ENCODE data around the gene MAST1. TPM values are rescaled to one million over a fixed set of nuclear protein-coding genes. Genes with fewer than 3 reads are reported as not detected.

Gene MAST1
- total RNA-seq, 1 donor from 2014 or later: 6.5 TPM

- Mint-ChIP-seq H3K27me3 (ENCODE audit: low read depth) (no peaks in the 10 kb centered on the region), H3K27ac (no peak overlapping the region), H3K9me3 (no peaks in the 10 kb centered on the region), H3K36me3 (ENCODE audit: low read depth) (no peaks in the 10 kb centered on the region), H3K4me1 (ENCODE audit: low read depth) (no peaks in the 10 kb centered on the region), H3K4me3 (ENCODE audit: low read depth) (no peak overlapping the region)
- intact Hi-C loops (cut with micrococcal nuclease): no loop called here
- DNase-seq (ENCODE audit: low spot score): no peak
Measured at GRCh38 chr19:12858041-12858928, 20.0 kb downstream of the MAST1 start.

GRCh38 chr19:12859546-12859945 is 21.2 kb downstream of the MAST1 start:
- Mint-ChIP-seq H3K4me1 (ENCODE audit: low read depth) (no peaks in the 10 kb centered on the region), H3K36me3 (ENCODE audit: low read depth) (no peaks in the 10 kb centered on the region), H3K9me3 (no peaks in the 10 kb centered on the region), H3K27me3 (ENCODE audit: low read depth) (no peaks in the 10 kb centered on the region), H3K27ac (no peak overlapping the region), H3K4me3 (ENCODE audit: low read depth) (no peak overlapping the region)
- intact Hi-C loops (cut with micrococcal nuclease): no loop called here
- DNase-seq (ENCODE audit: low spot score): no peak

GRCh38 chr19:12864143-12864542 is 25.8 kb downstream of the MAST1 start:
- H3K9me3 Mint-ChIP-seq: no peaks in the 10 kb centered on the region
- H3K4me3 Mint-ChIP-seq (ENCODE audit: low read depth): no peak overlapping the region
- no peak overlapping the region for H3K27ac Mint-ChIP-seq
- no peaks in the 10 kb centered on the region for H3K36me3 Mint-ChIP-seq (ENCODE audit: low read depth)
- intact Hi-C loops (cut with micrococcal nuclease): no loop called here
- H3K4me1 Mint-ChIP-seq (ENCODE audit: low read depth): peaks cover 9% of the 10 kb centered on the region
- H3K27me3 Mint-ChIP-seq (ENCODE audit: low read depth): no peaks in the 10 kb centered on the region
- DNase-seq (ENCODE audit: low spot score): no peak

- Mint-ChIP-seq H3K27ac (no peak overlapping the region), H3K36me3 (ENCODE audit: low read depth) (no peaks in the 10 kb centered on the region), H3K27me3 (ENCODE audit: low read depth) (no peaks in the 10 kb centered on the region), H3K4me1 (ENCODE audit: low read depth) (peaks cover 9% of the 10 kb centered on the region), H3K4me3 (ENCODE audit: low read depth) (no peak overlapping the region), H3K9me3 (no peaks in the 10 kb centered on the region)
- DNase-seq (ENCODE audit: low spot score): no peak
- intact Hi-C loops (cut with micrococcal nuclease): no loop called here
Measured at GRCh38 chr19:12864721-12865715, 26.7 kb downstream of the MAST1 start.

GRCh38 chr19:12865746-12866415 is 27.6 kb downstream of the MAST1 start:
- Mint-ChIP-seq H3K4me1 (ENCODE audit: low read depth) (peaks cover 9% of the 10 kb centered on the region), H3K27ac (no peak overlapping the region), H3K9me3 (no peaks in the 10 kb centered on the region), H3K36me3 (ENCODE audit: low read depth) (no peaks in the 10 kb centered on the region), H3K27me3 (ENCODE audit: low read depth) (no peaks in the 10 kb centered on the region), H3K4me3 (ENCODE audit: low read depth) (peak overlapping the region; percentile 24)
- no peak for DNase-seq (ENCODE audit: low spot score)
- intact Hi-C loops (cut with micrococcal nuclease): no loop called here

- no peaks in the 10 kb centered on the region for H3K9me3 Mint-ChIP-seq
- H3K27me3 Mint-ChIP-seq (ENCODE audit: low read depth): no peaks in the 10 kb centered on the region
- intact Hi-C loops (cut with micrococcal nuclease): no loop called here
- no peak for DNase-seq (ENCODE audit: low spot score)
- no peaks in the 10 kb centered on the region for H3K36me3 Mint-ChIP-seq (ENCODE audit: low read depth)
- H3K4me1 Mint-ChIP-seq (ENCODE audit: low read depth): peaks cover 9% of the 10 kb centered on the region
- no peak overlapping the region for H3K27ac Mint-ChIP-seq
- H3K4me3 Mint-ChIP-seq (ENCODE audit: low read depth): peak overlapping the region; percentile 24
Measured at GRCh38 chr19:12866416-12867119, 28.3 kb downstream of the MAST1 start.

- intact Hi-C loops (cut with micrococcal nuclease): no loop called here
- Mint-ChIP-seq H3K36me3 (ENCODE audit: low read depth) (peaks cover 7% of the 10 kb centered on the region), H3K4me1 (ENCODE audit: low read depth) (peaks cover 9% of the 10 kb centered on the region), H3K27me3 (ENCODE audit: low read depth) (no peaks in the 10 kb centered on the region), H3K4me3 (ENCODE audit: low read depth) (peak overlapping the region; percentile 69), H3K9me3 (no peaks in the 10 kb centered on the region), H3K27ac (peak overlapping the region; percentile 30)
- DNase-seq (ENCODE audit: low spot score): peak; percentile 73
Measured at GRCh38 chr19:12867120-12868099, 29.1 kb downstream of the MAST1 start.

GRCh38 chr19:12868540-12869112 is 30.3 kb downstream of the MAST1 start:
- Mint-ChIP-seq H3K4me3 (ENCODE audit: low read depth) (no peak overlapping the region), H3K27ac (no peak overlapping the region), H3K9me3 (no peaks in the 10 kb centered on the region), H3K4me1 (ENCODE audit: low read depth) (peaks cover 9% of the 10 kb centered on the region), H3K36me3 (ENCODE audit: low read depth) (peaks cover 16% of the 10 kb centered on the region), H3K27me3 (ENCODE audit: low read depth) (no peaks in the 10 kb centered on the region)
- intact Hi-C loops (cut with micrococcal nuclease): no loop called here
- DNase-seq (ENCODE audit: low spot score): no peak

- Mint-ChIP-seq H3K9me3 (no peaks in the 10 kb centered on the region), H3K4me1 (ENCODE audit: low read depth) (peaks cover 4% of the 10 kb centered on the region), H3K27ac (no peak overlapping the region), H3K27me3 (ENCODE audit: low read depth) (no peaks in the 10 kb centered on the region), H3K36me3 (ENCODE audit: low read depth) (peaks cover 21% of the 10 kb centered on the region), H3K4me3 (ENCODE audit: low read depth) (no peak overlapping the region)
- intact Hi-C loops (cut with micrococcal nuclease): no loop called here
- DNase-seq (ENCODE audit: low spot score): no peak
Measured at GRCh38 chr19:12871681-12872080, 33.4 kb downstream of the MAST1 start.

- H3K4me1 Mint-ChIP-seq (ENCODE audit: low read depth): peaks cover under 1% of the 10 kb centered on the region
- DNase-seq (ENCODE audit: low spot score): no peak
- peaks cover 21% of the 10 kb centered on the region for H3K36me3 Mint-ChIP-seq (ENCODE audit: low read depth)
Measured at GRCh38 chr19:12872255-12872654, 33.9 kb downstream of the MAST1 start.

More at GRCh38 chr19:12872255-12872654, 33.9 kb downstream of the MAST1 start:
- intact Hi-C loops (cut with micrococcal nuclease): no loop called here
- no peak overlapping the region for H3K27ac Mint-ChIP-seq
- no peak overlapping the region for H3K4me3 Mint-ChIP-seq (ENCODE audit: low read depth)
- H3K27me3 Mint-ChIP-seq (ENCODE audit: low read depth): no peaks in the 10 kb centered on the region
- H3K9me3 Mint-ChIP-seq: no peaks in the 10 kb centered on the region

All from activated T-helper 2 cell treated with anti-CD3 and anti-CD28 coated beads, Interferon-gamma antibody, Interleukin-2, Interleukin-4, amounts not matched to agents 10 μg/mL and 5 μg/mL and 100 μg/mL, durations not matched to agents 14 hours and 24 hours and 36 hours (primary cell).